Neural crest cell (in vitro differentiated cells): ENCODE results near the gene TIAM1. TPM values are rescaled to one million over a fixed set of nuclear protein-coding genes. Genes with fewer than 3 reads are reported as not detected.
A peak's percentile ranks its signal among the peaks of the same experiment; 100 is the strongest.

Experiments
- DNase-seq: peaks from one replicate; pipeline ENCODE4 v3.0.0; 2021; ENCODE audit warnings: low read depth, mixed read lengths, low spot score
- H3K27ac Mint-ChIP-seq: one replicate; pipeline ENCODE4 v1.8.0; 2021; ENCODE audit warnings: mild to moderate bottlenecking, mixed read lengths; ENCODE audit not compliant: unreplicated experiment
- H3K27me3 Mint-ChIP-seq: 2 replicates; pipeline ENCODE4 v1.8.0; 2021; ENCODE audit warnings: low read depth, mild to moderate bottlenecking, mixed read lengths
- H3K36me3 Mint-ChIP-seq: 2 replicates; pipeline ENCODE4 v1.8.0; 2021; ENCODE audit warnings: low read depth, mild to moderate bottlenecking, mixed read lengths
- H3K4me1 Mint-ChIP-seq: 2 replicates; pipeline ENCODE4 v1.8.0; 2021; ENCODE audit warnings: mixed read lengths
- H3K4me3 Mint-ChIP-seq: one replicate; pipeline ENCODE4 v1.8.0; 2021; ENCODE audit warnings: mild to moderate bottlenecking, mixed read lengths
- H3K9me3 Mint-ChIP-seq: 2 replicates; pipeline ENCODE4 v1.8.0; 2021; ENCODE audit warnings: mixed read lengths
- total RNA-seq: library from RNA; stranded (reverse); gene quantifications from 2 replicates; pipeline ENCODE4 v1.2.1, GENCODE V29; 2021
- TF ChIP-seq, protein P1 (sequence below): fragments of 200-600 bp; sonication (generic); conservative IDR thresholded peaks from 2 replicates; pipeline ENCODE4 v1.5.0; 2021; ENCODE audit warnings: antibody characterized with exemption, mild to moderate bottlenecking

Gene TIAM1
- total RNA-seq, 1 donor from 2014 or later = 53.6 TPM

DNA sequence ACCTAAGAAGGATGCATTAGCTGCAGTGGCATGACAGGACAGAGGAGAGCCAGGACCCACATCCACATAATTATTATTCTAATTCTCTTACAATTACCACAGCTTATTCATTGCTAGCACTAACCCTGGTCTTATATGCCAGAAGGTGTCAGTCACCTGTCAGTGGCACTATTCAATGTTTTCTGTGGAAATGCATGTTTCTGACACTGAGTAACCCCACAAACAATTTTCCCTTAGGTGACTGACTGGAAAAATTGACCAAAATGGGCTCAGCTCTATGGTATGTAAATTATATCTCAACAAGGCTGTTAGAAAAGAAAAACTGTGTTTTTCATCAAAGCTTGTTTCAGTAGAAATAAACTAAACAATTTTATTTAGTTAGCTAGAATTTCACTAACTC is 187.9 kb downstream of the TIAM1 start:
- H3K36me3 Mint-ChIP-seq = peaks cover 32% of the 10 kb centered on the region
- H3K4me1 Mint-ChIP-seq = peaks cover 27% of the 10 kb centered on the region
- TF ChIP-seq, protein P1, sequence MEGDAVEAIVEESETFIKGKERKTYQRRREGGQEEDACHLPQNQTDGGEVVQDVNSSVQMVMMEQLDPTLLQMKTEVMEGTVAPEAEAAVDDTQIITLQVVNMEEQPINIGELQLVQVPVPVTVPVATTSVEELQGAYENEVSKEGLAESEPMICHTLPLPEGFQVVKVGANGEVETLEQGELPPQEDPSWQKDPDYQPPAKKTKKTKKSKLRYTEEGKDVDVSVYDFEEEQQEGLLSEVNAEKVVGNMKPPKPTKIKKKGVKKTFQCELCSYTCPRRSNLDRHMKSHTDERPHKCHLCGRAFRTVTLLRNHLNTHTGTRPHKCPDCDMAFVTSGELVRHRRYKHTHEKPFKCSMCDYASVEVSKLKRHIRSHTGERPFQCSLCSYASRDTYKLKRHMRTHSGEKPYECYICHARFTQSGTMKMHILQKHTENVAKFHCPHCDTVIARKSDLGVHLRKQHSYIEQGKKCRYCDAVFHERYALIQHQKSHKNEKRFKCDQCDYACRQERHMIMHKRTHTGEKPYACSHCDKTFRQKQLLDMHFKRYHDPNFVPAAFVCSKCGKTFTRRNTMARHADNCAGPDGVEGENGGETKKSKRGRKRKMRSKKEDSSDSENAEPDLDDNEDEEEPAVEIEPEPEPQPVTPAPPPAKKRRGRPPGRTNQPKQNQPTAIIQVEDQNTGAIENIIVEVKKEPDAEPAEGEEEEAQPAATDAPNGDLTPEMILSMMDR = no peak
- no peaks in the 10 kb centered on the region for H3K27me3 Mint-ChIP-seq
- H3K4me3 Mint-ChIP-seq = no peak overlapping the region
- peaks cover 3% of the 10 kb centered on the region for H3K9me3 Mint-ChIP-seq
- DNase-seq = no peak
- H3K27ac Mint-ChIP-seq = no peak overlapping the region

DNA sequence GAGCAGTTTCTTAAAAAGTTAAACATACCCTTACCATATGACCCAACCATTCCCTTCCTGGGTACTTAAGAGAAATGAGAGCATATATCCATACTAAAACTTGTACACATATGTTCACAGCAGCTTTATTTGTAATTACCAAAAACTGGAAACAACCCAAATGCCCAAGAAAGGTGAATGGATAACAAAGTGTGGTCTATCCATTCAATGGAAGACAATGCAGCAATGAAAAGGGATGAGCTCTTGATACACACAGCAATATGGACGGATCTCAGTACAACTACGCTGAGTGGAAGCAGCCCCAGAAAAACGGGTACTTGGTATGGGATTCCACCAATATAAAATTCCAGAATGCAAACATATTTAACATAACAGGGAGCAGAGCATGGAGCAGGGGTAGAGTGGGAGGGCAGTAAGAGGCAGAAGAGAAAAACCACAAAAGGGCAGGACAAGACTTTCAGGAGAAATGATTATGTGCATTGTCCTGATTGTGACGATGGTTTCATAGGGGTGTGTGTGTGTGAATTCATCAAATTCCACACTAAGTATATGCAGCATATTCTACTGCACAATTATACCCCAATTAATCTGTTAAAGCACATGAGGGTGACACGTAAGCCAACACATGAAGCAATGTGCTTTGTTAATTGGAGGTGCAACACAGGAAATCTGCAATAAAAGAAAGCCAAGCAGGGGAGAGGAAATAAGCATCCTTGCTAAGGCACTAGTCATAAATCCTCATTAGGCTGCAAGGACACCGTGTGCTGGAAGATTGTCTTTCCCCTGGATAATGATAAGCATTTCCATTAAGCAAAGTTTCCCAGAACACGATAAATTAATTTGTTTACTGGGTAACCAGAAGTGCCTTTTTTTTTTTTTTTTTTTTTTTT is 192.7 kb downstream of the TIAM1 start:
- Mint-ChIP-seq H3K4me3 (no peak overlapping the region), H3K36me3 (peaks cover 39% of the 10 kb centered on the region), H3K4me1 (peaks cover 4% of the 10 kb centered on the region), H3K9me3 (peaks cover 3% of the 10 kb centered on the region), H3K27ac (peak overlapping the region; percentile 83), H3K27me3 (no peaks in the 10 kb centered on the region)
- DNase-seq = no peak
- TF ChIP-seq, protein P1 = no peak

DNA sequence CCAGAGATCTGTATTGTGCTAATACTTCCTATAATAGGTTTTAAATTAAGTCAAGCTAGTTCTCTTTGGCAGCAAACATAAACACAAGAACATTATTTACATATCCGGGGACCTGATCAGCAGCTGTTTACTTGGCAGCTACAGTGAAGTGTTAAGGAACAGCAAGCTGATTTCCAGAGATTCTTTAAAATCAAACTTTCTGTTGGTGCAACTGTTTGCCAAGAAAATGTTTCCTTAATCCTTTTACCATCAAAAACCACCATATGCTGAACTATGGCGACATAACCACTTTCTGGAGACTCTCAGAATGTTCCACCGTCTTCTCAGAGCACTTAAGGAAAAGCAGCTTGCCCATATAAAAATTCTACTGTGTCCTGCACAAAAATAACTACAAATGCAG is 198.8 kb downstream of the TIAM1 start:
- no peak overlapping the region for H3K27ac Mint-ChIP-seq
- TF ChIP-seq, protein P1 = no peak
- no peak overlapping the region for H3K4me3 Mint-ChIP-seq
- no peak for DNase-seq
- H3K27me3 Mint-ChIP-seq = no peaks in the 10 kb centered on the region
- H3K4me1 Mint-ChIP-seq = no peaks in the 10 kb centered on the region
- no peaks in the 10 kb centered on the region for H3K9me3 Mint-ChIP-seq
- H3K36me3 Mint-ChIP-seq = peaks cover 13% of the 10 kb centered on the region

DNA sequence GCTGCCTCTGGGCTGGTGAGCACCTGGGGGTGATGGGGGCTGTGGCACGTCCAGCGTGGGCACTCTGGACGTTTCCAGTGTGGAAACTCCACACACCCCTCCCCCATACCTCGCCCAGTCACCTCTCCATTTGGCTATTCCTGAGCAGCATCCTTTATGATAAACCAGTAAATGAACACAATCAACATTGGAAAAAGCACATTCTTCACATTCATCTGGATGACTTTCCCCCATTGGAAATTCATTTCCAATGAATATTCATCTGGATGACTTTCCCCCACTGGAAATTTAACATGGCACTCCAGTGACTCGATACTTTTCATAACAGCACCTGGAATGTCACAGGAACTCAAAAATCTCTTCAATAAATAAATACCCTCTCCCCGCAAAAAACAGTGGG is 201.0 kb downstream of the TIAM1 start:
- H3K4me3 Mint-ChIP-seq = no peak overlapping the region
- DNase-seq = no peak
- H3K27me3 Mint-ChIP-seq = no peaks in the 10 kb centered on the region
- peak overlapping the region; percentile 23 for H3K27ac Mint-ChIP-seq
- H3K4me1 Mint-ChIP-seq = no peaks in the 10 kb centered on the region
- TF ChIP-seq, protein P1 = no peak
- H3K36me3 Mint-ChIP-seq = peaks cover 6% of the 10 kb centered on the region
- no peaks in the 10 kb centered on the region for H3K9me3 Mint-ChIP-seq

DNA sequence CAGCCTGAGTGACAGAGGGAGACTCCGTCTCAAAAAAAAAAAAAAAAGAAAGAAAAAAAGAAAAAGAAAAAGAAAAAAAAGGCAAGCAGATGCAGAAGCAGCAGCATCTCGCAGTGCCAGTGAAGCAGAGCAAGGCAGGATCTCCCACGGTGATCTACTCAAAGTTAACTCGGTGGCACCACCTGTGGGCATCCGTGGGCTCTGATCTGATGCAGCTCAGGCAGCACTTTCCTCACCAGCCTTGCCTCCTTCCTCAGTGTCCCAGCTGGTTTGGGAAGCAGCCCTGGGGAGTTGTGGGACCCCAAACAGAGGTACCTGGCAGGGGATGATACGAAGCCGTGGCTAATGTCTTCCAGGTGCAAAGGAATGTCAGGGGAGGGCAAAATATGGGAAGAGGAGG is 201.5 kb downstream of the TIAM1 start:
- Mint-ChIP-seq H3K4me3 (no peak overlapping the region), H3K27me3 (no peaks in the 10 kb centered on the region), H3K4me1 (no peaks in the 10 kb centered on the region), H3K27ac (peak overlapping the region; percentile 23), H3K9me3 (no peaks in the 10 kb centered on the region), H3K36me3 (peaks cover 5% of the 10 kb centered on the region)
- TF ChIP-seq, protein P1 = no peak
- no peak for DNase-seq
